K562 (cell line): ENCODE results near the gene OPN5. TPM values are rescaled to one million over a fixed set of nuclear protein-coding genes. Genes with fewer than 3 reads are reported as not detected.
"Not testable (repeated sequence)": the region's sequence is repeated elsewhere in the genome, so short reads cannot be mapped to it uniquely, and the experiment has no call there.

Source experiments
- ATAC-seq: fragments of 200-7000 bp; cut with Tn5 transposase; 3 replicates; pipeline ENCODE4 v1.9.1; 2020; ENCODE audit warnings: moderate library complexity
- BruUV-seq: library from RNA; stranded (reverse); fragments of 400-500 nt; replicated peaks from 2 replicates; lab custom pipeline; 2021; lab: Mats Ljungman, UMichigan
- CTCF ChIA-PET: fragments of 300-600 bp; formaldehyde crosslinking; extraction: SDS; loops from one replicate; lab custom pipeline; 2021; ENCODE audit warnings: low intra/inter-chr PET ratio; lab: Yijun Ruan, JAX
- POLR2A ChIA-PET: fragments of 300-600, 350-650 bp; sonication (Branson Sonifier 250); formaldehyde crosslinking; extraction: SDS; loops from one replicate; lab custom pipeline; 2021; ENCODE audit warnings: antibody characterized with exemption, inconsistent platforms; lab: Yijun Ruan, JAX
- DNase-seq, 4 experiments: peaks; one replicate each; pipeline versions ENCODE4 v3.0.0 to v3.0.0-alpha.2; 2011 to 2018; ENCODE audit warnings: low spot score in 3 of 4, mixed read lengths in 3 of 4; ENCODE audit errors: extremely low read depth in 1 of 4
- FAIRE-seq: peaks from 2 replicates; lab custom pipeline; 2011; peaks lifted over from hg19 to GRCh38; lab: Jason Lieb, UNC
- H2AFZ ChIP-seq: 2 replicates; pipeline ENCODE4 v1.6.0; 2011; ENCODE audit warnings: low read depth, low read length, control low read depth, inconsistent platforms
- H3K27ac ChIP-seq: fragments of 200-600 bp; 3 replicates; pipeline ENCODE4 v1.8.0; 2011; ENCODE audit warnings: low read depth, mild to moderate bottlenecking, control low read depth, inconsistent platforms, low read length, moderate library complexity, mixed read lengths; ENCODE audit errors: extremely low read depth
- H3K27me3 ChIP-seq, 2 experiments: fragments of 300-600 bp in 1 of 2; 2 replicates in 1 of 2; 3 replicates in 1 of 2; pipeline versions ENCODE4 v1.6.0 to v1.8.0; 2011; ENCODE audit warnings: inconsistent platforms in 2 of 2, low read length in 2 of 2, mild to moderate bottlenecking in 1 of 2, mixed read lengths in 1 of 2, moderate library complexity in 1 of 2; ENCODE audit not compliant: control insufficient read depth in 2 of 2, insufficient read depth in 2 of 2
- H3K36me3 ChIP-seq: fragments of 300-600 bp; 3 replicates; pipeline ENCODE4 v1.8.0; 2011; ENCODE audit warnings: mild to moderate bottlenecking, low read length, inconsistent platforms; ENCODE audit not compliant: control insufficient read depth, insufficient read depth
- H3K4me1 ChIP-seq, 2 experiments: fragments of 200-600 bp in 1 of 2; replicated peaks in 1 of 2; 2 replicates in 1 of 2; 3 replicates in 1 of 2; pipeline versions ENCODE4 v1.5.1 to v1.8.0; 2011; ENCODE audit warnings: inconsistent platforms in 2 of 2, low read length in 2 of 2, mild to moderate bottlenecking in 1 of 2, mixed read lengths in 1 of 2, moderate library complexity in 1 of 2; ENCODE audit not compliant: control insufficient read depth in 2 of 2, insufficient read depth in 2 of 2
- H3K4me2 ChIP-seq: 2 replicates; pipeline ENCODE4 v1.6.1; 2011; ENCODE audit warnings: low read length, control low read depth, inconsistent platforms, mixed read lengths; ENCODE audit not compliant: insufficient read depth
- H3K4me3 ChIP-seq: fragments of 200-600 bp; sonication (generic), shearing (Covaris generic); 2 replicates; pipeline ENCODE4 v1.5.1; 2016; ENCODE audit warnings: control low read depth, inconsistent platforms
- H3K79me2 ChIP-seq: fragments of 200-600 bp; 3 replicates; pipeline ENCODE4 v1.8.0; 2011; ENCODE audit warnings: low read length, inconsistent platforms; ENCODE audit not compliant: control insufficient read depth, insufficient read depth
- H3K9ac ChIP-seq, 2 experiments: 2 replicates each; pipeline versions ENCODE4 v1.6.0 to v1.6.1; 2011; ENCODE audit warnings: low read depth in 2 of 2, low read length in 2 of 2, control low read depth in 1 of 2, inconsistent platforms in 1 of 2, mild to moderate bottlenecking in 1 of 2, mixed read lengths in 1 of 2; ENCODE audit not compliant: insufficient read depth in 1 of 2
- H3K9me1 ChIP-seq: one replicate; pipeline ENCODE4 v1.6.0; 2011; ENCODE audit warnings: inconsistent platforms, mild to moderate bottlenecking, low read length, moderate library complexity; ENCODE audit not compliant: control insufficient read depth, insufficient read depth
- H3K9me3 ChIP-seq: replicated peaks from 2 replicates; pipeline ENCODE4 v1.5.1; 2011; ENCODE audit warnings: low read depth, low read length, inconsistent platforms; ENCODE audit not compliant: control insufficient read depth, insufficient read depth
- H4K20me1 ChIP-seq: replicated peaks from 2 replicates; pipeline ENCODE4 v1.6.1; 2011; ENCODE audit warnings: low read length, inconsistent platforms, mixed read lengths; ENCODE audit not compliant: control insufficient read depth, insufficient read depth
- NFIC ChIP-seq: fragments of 450-650 bp; IDR thresholded peaks from 2 replicates; pipeline ENCODE4 v1.6.1; 2017; ENCODE audit warnings: mild to moderate bottlenecking, inconsistent platforms
- NFIX ChIP-seq: fragments of 250-450 bp; sonication (Bioruptor Pico); IDR thresholded peaks from 2 replicates; pipeline ENCODE4 v1.4.0; 2020; ENCODE audit warnings: low read depth, mild to moderate bottlenecking, moderate library complexity
- NR0B1 ChIP-seq: fragments of 450-650 bp; IDR thresholded peaks from one replicate; pipeline ENCODE4 v1.6.1; 2018; ENCODE audit warnings: mild to moderate bottlenecking, moderate library complexity; ENCODE audit not compliant: partially characterized antibody
- ZNF146 ChIP-seq: IDR thresholded peaks from one replicate; pipeline ENCODE4 v1.6.1; 2018; ENCODE audit warnings: missing compliant biosample characterization; ENCODE audit not compliant: unreplicated experiment
- WGBS: fragments of 100-300 bp; shearing (Covaris generic); methylation state at CpG from one replicate; pipeline ENCODE4 v1.1.6; 2016; ENCODE audit warnings: low coverage, mixed read lengths; ENCODE audit not compliant: insufficient coverage; ENCODE audit errors: missing lambda C conversion rate; 5-methylcytosine and 5-hydroxymethylcytosine counted together
- in situ Hi-C: fragments of 300-500 bp; cut with MboI; formaldehyde crosslinking; loops from 4 replicates; pipeline ENCODE4 v1.15.0; 2018; ENCODE audit warnings: inconsistent platforms, mixed read lengths
- intact Hi-C: fragments of 100-400 bp; cut with micrococcal nuclease; formaldehyde crosslinking; loops from 2 replicates; pipeline ENCODE4 v1.14.2; 2022
- polyA plus RNA-seq, 8 experiments: library from polyadenylated mRNA; depleted of rRNA in 4 of 8; stranded (reverse) in 5 of 8; unstranded in 3 of 8; fragments of >200 nt; fragmentation: Nextera tagmentation in 2 of 8; fragmentation: Illumina TruSeq in 1 of 8; extraction: Ambion mirVana in 2 of 8; extraction: Trizol in 1 of 8; gene quantifications; 2 replicates each; pipeline versions ENCODE4 v1.2.1 to v1.2.3, GENCODE V29; 2011 to 2014; ENCODE audit warnings: inconsistent platforms in 1 of 8, missing spikeins in 1 of 8
- total RNA-seq, 7 experiments: library from RNA; depleted of rRNA in 6 of 7; stranded (reverse); fragments of >200 nt in 6 of 7; fragmentation: Illumina TruSeq in 2 of 7; extraction: Trizol in 2 of 7; gene quantifications; 2 replicates each; pipeline versions ENCODE4 v1.2.1 to v1.2.3, GENCODE V29; 2011 to 2021; ENCODE audit warnings: low replicate concordance in 1 of 7

The OPN5 gene
- total and polyA plus RNA-seq, 9 of the 15 experiments (the other 6 are each of a cell fraction or from before 2014, with no cell fraction given), result not detected

DNA sequence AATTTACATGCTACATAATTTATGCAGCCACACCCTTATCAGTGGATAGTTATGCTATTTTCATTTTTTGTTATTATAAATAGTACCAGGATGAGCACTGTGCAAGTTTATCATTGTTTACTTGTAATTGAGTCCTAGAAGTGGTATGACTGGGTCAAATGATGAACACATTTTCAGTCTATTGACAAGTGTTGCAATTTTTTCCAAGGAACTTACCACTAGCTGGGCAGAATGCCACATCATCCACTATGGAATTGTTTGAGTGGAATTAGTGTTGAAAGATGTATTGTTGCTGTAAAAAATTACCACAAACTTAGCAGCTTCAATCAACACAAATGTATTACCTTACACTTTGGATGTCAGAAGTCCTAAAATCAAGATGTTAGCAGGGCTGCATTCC lies 38.1 kb upstream of the OPN5 start (continued):
- no peak for TF ChIP-seq NR0B1
- TF ChIP-seq, all 486 proteins: peak for 0

DNA sequence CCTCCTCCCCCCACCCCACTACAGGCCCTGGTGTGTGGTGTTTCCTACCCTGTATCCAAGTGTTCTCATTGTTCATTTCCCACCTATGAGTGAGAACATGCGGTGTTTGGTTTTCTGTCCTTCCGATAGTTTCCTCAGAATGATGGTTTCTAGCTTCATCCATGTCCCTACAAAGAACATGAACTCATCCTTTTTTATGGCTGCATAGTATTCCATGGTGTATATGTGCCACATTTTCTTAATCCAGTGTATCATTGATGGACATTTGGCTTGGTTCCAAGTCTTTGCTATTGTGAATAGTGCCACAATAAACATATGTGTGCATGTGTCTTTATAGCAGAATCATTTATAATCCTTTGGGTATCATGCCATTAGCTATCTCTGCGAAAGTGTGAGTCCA lies 36.6 kb upstream of the OPN5 start:
- FAIRE-seq, H2AFZ ChIP-seq, H3K27me3 ChIP-seq, in situ Hi-C loops, H3K9me3 ChIP-seq, CTCF ChIA-PET, H3K4me2 ChIP-seq, H3K27ac ChIP-seq, H3K36me3 ChIP-seq, H3K9ac ChIP-seq, DNase-seq, POLR2A ChIA-PET, H3K4me3 ChIP-seq, intact Hi-C loops, BruUV-seq, H3K4me1 ChIP-seq, ATAC-seq, H3K79me2 ChIP-seq, H4K20me1 ChIP-seq, H3K9me1 ChIP-seq: not testable (repeated sequence)
- TF ChIP-seq NFIC (peak; percentile 68), ZNF146 (CRISPR knock-in tag) (peak; percentile 61), NFIX (peak; percentile 4; the same call in 1 of the 2 replicates)
- WGBS, result 6% methylated on average over 3 of the region's 3 CpGs
